HG02610 (cell line): Measurements from ENCODE around the gene TMEM129.

ENCODE experiments used
- ATAC-seq: cut with Tn5 transposase; IDR thresholded peaks from one replicate; pipeline ENCODE4 v1.9.1; 2021; ENCODE audit warnings: mild to moderate bottlenecking, moderate library complexity; ENCODE audit not compliant: unreplicated experiment

The TMEM129 gene

DNA sequence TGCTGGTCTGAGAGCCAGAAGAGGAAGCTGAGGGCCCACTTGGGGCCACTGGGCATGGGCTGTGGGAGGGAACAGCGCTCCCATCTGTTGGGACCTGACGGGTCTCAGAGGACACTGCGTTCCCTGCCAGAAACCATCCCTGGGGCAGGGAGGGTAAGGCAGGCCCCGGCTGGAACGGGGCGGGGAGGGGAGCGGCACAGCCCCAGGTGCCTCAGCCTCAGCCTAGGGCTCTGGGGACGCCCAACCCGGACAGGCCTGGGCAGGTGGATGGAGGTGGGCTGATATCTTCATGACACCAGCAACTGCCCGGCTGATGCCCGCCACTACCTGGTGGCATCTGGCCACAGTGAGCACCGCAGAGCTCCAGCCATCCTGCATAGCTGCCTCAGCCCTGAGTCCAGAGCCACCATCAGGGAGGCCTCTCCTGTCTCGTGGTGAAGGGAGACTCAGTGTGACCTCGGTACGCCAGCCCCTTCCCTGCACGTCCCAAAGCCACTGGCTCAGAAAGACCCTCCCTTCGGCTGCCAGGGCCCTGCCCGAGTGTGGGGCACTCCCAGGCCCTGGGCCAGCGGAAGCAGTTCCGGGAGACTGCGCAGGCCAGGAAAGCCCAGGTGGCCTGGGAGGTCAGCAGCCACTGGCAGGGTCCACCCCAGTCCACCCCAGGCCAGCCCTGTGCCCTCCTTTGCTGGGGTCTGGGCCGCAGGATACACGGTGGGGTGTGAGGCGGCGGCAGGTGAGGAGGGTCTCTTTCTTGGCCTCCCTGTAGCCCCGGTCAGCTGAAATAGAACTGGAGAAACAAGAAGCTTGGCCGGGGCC, 37.4 kb upstream of the TMEM129 start:
- no peak for ATAC-seq

DNA sequence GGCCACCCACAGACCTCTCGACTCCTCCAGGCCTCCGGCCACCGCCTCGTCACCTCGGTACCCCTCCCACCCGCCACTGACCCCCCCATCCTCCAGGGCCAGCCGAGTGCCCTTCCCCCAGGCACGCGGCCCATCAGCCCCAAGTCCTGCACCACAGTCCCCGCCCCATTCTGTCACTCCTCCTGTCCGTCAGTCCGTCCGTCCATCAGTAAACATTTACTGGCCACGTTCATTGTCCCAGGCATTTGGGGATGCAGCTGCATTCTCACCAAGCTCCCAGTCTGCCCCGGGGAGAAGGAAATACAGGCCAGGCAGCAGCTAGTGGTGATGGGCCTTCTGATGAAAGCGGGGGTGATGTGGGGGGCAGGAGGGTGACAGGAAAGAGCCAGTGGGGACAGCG, 36.7 kb upstream of the TMEM129 start:
- ATAC-seq: no peak

DNA sequence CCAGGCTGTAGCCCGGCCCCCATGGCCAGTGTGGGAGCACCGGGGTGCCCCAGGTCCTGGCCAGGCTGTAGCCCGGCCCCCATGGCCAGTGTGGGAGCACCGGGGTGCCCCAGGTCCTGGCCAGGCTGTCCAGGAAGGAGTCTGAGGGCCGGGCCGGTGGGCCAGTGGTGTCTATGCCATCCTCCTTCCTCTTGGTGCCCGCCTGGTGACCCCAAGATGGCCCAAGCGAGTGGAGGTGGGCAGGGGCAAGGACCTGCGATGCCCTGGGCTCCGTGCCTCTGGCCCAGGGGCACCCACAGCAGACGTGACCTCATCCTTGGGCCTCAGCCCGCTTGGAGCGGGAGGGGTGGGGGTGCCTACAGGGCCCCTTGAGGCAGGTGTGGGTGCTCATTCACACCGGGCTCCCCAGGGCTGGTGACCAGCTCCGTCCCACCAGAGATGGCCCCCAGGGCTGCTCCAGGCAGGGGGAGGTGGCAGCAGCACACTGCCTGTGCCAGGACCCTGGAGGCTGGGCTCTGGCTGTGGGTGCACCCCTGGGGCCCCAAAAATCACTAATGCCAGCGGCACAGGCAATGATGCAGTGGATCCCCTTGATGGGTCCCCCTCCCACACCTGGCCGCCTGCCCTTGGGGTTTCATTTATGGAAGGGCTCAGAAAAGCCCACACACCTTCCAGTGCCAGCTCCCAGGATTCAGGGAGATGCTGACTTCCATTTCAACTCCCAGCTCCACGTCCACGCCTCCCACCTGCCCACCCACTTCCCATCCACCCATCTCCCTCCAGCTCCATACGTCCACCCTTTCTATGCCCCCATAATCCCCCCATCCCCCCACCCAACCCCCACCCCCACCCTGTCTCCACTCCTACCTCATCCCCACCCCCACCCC, 36.0 kb upstream of the TMEM129 start:
- no peak for ATAC-seq

- ATAC-seq: no peak
Observed at GRCh38 chr4:1756079-1756478, 35.0 kb upstream of the TMEM129 start.

- ATAC-seq: no peak
Observed at GRCh38 chr4:1755297-1755696, 34.2 kb upstream of the TMEM129 start.

DNA sequence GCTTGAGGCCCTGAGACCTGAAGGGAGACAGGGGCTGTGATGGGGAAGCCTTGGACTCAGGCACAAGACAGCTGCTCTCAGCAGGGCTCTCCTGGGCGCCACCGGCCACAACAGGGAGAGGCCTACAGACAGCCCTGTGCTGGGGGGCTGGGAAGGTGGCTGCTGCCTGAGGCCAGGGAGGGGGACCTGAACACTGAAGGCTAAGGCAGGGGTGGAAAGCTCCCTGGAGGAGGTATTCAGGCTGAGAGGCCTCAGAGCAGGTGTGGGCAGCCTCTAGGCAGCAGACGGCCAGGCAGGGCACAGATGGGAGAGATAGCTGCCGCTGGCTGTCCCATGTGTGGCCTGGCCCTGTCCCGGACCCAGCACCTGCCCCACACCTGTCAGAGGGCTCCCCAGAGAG, 33.2 kb upstream of the TMEM129 start:
- ATAC-seq: no peak

- no peak for ATAC-seq
Observed at GRCh38 chr4:1753697-1754311, 32.7 kb upstream of the TMEM129 start.

- no peak for ATAC-seq
Observed at GRCh38 chr4:1753294-1753696, 32.2 kb upstream of the TMEM129 start.

GRCh38 chr4:1752284-1753041, 31.3 kb upstream of the TMEM129 start:
- ATAC-seq: no peak

GRCh38 chr4:1751919-1752283, 30.8 kb upstream of the TMEM129 start:
- ATAC-seq: no peak

- no peak for ATAC-seq
Observed at GRCh38 chr4:1751155-1751918, 30.2 kb upstream of the TMEM129 start.

DNA sequence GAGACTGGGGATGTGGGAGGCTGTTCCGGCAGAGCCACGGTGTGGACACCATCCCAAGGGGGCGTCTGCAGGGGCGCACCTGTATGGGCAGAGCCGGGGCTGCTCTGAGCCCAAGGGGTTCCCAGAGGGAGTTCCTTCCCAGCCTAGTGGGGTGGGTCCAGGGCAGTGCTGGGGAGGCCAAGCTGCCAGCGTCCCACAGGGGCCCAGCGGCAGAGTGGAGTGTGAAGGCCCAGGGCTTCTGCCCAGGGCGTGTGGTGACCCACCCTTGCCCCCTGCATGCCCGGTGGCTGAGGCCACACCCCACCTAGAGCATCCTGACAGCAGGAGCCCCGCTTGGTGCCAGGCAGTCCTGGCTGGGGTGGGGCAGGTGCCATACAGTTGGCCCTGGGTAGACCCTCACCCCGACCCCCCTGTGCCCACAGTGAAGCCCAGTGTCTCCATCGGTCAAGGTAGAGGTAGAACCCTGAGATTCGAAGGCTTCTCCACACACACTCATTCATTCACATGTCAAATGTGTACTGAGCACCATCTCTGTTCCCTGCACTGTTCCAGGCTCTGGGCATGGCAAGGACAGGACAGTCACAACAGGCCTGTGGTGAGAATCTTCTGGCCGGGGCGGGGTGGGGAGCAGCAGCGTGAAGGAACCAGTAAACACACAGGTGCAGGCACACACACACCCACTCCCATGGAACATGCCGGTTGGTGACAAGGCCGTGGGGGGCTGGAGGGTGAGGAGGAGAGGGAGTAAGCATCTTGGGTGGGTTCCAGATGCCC, 29.4 kb upstream of the TMEM129 start:
- ATAC-seq: no peak

DNA sequence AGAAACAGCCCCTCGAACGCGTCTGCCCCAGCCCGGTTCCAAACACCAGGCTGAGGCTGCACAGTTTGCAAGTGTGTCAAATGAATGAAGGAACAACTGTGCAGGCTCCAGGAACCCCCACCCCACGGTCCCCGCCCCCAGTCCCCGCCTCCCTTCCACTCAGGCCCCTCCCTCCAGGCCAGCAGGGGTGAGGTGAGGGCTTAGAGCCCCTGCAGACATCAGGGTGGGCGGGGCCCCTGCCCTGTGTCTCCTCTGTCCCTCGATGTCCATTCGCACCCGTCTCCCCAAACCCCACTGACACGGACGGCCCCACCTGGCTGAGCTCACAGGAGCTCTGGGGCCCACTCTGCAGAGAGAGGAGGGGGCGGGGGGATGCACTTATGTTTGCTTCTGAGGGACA, 28.7 kb upstream of the TMEM129 start:
- no peak for ATAC-seq

DNA sequence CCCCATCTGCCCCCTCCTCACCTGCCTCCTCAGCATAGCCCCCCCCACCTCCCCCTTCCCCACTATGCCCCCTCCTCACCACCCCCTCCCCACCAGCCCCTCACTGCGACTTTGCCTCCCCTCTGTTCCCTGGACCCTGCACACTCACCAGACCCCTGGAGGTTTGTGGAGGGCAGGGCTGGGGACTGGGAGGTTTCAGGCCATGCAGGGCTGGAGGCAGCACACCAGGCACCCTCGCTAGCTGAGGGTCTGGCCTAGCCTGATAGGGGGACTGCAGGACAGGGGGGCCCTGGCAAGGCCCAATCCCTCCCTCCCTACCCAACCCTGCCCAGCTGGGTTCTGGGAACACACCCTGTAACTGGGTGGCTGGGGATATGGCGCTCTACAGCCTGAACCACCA, 28.2 kb upstream of the TMEM129 start:
- no peak for ATAC-seq

DNA sequence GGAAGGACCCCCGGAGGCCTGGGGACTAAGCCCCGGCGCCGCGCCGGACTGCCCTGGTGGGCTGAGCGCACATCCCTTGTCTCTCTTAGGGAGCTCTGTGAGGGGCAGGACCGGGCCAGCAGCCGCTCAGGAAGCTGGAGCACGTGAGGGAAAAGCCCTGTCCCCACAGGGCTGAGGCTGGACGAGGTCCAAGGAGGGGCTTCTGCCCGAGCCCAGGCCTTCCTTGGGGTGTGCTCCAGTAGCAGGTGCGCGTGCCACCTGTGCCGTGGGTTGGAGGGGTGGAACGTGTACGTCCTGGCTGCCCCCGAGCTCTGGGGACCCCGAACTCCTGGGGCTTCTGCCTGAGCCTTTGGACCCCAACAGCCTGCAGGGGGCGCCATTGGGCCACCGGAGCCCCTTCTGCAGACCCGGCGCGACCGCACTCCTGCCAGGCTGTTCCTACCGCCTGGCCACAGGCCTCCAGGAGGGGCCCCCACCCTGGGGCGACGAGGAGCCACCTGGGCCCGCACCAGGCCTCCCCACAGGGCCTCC, 27.4 kb upstream of the TMEM129 start:
- no peak for ATAC-seq

GRCh38 chr4:1747603-1747967, 26.5 kb upstream of the TMEM129 start:
- no peak for ATAC-seq

- ATAC-seq: no peak
Observed at GRCh38 chr4:1746919-1747602, 25.9 kb upstream of the TMEM129 start.

GRCh38 chr4:1746265-1746691, 25.2 kb upstream of the TMEM129 start:
- no peak for ATAC-seq

DNA sequence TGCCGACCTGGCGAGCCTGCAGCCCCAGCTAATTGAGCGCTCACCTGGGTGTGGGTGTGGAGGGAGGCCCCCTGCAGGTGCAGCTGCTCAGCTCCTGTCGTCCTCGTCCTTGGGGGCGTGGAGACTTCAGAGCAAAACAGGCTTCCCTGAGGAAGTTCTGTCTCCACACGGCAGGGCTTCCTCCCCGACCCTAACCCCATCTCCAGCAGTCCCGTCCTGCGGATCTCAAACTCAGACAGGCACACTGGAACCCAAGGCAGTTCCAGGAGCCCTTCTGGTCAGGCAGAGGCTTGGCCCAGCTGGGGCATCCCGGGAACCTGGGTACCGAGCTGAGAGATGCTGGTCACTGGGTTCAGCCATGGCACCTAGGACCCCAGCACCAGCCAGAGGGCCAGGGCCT, 24.6 kb upstream of the TMEM129 start:
- no peak for ATAC-seq
